DMS 273 (cell line): ENCODE data around the gene NT5DC1.

Experiments used
- DNase-seq: peaks from one replicate; lab custom pipeline; 2025; ENCODE audit not compliant: unreplicated experiment; lab: John Stamatoyannopoulos, UW

NT5DC1 gene

GRCh38 chr6:116100419-116101301 is at the start of gene NT5DC1:
TSS of gene NT5DC1 (plus strand) at chr6:116100853. CDS start at chr6:116100931, 78 bp downstream.
- DNase-seq = peak; percentile 96

- no peak for DNase-seq
Observed at GRCh38 chr6:116051244-116051643, 49.4 kb upstream of the NT5DC1 start.

DNA sequence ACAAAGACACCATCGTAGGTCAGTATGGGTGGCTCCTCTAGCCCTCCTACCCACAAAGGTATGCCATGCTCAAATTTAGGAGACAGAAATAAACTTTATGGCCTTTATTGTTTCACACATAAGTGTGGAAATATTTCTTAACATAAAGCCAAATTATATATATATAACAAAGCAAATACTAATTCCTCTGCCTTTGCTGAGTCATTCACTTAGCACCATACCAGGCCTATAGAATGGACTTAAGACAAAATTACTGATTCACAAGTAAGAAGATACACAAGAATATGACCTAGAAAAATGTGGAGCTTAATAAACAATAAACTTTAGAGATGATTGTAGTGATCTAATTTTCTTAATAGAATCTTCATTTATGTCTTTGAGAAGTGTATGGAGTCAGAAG is 45.1 kb upstream of the NT5DC1 start:
- no peak for DNase-seq

- DNase-seq = no peak
Observed at GRCh38 chr6:116057766-116058165, 42.9 kb upstream of the NT5DC1 start.

- no peak for DNase-seq
Observed at GRCh38 chr6:116059713-116060571, 40.7 kb upstream of the NT5DC1 start.

- DNase-seq = peak; percentile 19
Observed at GRCh38 chr6:116060572-116061283, 39.9 kb upstream of the NT5DC1 start, which contains the start of gene FRK. TSS of gene FRK (minus strand) at chr6:116060891. CDS start at chr6:116060311, 580 bp downstream.

- no peak for DNase-seq
Observed at GRCh38 chr6:116062496-116062895, 38.2 kb upstream of the NT5DC1 start.

GRCh38 chr6:116064666-116065065 is 36.0 kb upstream of the NT5DC1 start:
- no peak for DNase-seq

- peak; percentile 6 for DNase-seq
Observed at GRCh38 chr6:116066789-116067188, 33.9 kb upstream of the NT5DC1 start.

- no peak for DNase-seq
Observed at GRCh38 chr6:116070101-116070500, 30.6 kb upstream of the NT5DC1 start.

DNA sequence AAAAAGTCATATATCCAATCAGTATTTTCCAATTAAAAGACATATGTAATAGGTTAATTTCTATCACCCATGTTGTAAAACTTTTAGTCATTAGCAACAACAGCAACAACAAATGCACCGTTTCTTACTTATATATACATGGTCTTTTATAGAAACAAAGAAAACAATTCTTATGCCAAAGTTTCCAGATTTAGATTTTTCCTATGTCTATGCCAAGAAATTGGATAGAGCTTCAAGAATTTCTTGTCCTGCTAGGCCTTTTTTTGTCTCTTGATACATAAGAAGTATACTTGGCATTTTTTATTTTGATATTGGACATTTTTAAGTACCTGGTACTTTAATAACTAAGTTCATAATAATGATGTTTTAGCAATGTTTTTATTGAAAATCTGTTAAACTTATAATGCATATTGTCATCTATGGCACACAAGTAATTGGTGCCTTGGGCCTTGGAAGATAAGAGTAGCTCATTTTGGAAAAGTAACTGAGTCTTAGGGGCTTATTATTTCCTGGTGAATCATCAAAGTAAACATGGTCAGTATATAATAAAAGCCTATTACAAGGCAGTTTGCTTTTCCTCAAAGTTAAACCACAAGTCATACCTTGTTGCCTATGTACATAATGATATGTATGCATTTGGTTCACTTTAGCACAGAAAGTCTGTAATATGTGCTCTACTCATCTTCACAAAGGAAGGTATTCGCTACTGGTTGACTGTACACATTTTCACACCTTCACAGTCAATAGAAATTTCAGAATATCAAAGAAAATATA is 29.9 kb upstream of the NT5DC1 start:
- no peak for DNase-seq

- no peak for DNase-seq
Observed at GRCh38 chr6:116072368-116072767, 28.3 kb upstream of the NT5DC1 start.

- DNase-seq = no peak
Observed at GRCh38 chr6:116073765-116074440, 26.8 kb upstream of the NT5DC1 start.

DNA sequence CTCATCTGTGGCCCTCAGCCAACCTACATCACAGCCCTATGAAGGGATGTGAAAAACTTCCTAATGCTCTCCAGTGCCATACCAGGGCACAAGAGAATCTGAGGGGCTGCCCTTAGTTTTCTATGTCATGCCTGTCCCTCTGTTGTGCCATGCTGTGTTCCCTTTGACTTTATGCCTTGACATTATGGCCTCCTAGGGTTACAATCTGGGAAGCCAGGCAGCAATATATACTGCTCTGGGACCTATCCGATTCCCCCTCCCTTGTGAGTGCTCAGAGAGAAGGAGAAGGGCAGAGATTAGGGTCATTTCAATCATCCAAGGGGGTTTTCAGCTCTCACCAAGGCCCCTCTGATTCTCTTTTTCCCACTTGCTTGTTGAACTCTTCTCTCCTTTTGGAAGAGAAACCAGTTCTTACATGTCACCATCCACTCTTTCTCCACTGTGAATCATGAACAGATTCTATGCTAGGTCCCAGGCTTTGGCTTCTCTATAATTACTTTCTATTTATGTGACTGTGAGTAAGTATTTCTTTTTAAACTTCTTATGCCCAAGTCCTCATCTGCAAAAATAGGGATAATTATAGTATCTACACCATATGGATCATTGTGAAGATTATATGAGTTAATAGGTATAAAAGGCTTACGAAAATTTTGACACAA is 25.8 kb upstream of the NT5DC1 start:
- no peak for DNase-seq

GRCh38 chr6:116078522-116078921 is 22.1 kb upstream of the NT5DC1 start:
- DNase-seq = no peak

DNA sequence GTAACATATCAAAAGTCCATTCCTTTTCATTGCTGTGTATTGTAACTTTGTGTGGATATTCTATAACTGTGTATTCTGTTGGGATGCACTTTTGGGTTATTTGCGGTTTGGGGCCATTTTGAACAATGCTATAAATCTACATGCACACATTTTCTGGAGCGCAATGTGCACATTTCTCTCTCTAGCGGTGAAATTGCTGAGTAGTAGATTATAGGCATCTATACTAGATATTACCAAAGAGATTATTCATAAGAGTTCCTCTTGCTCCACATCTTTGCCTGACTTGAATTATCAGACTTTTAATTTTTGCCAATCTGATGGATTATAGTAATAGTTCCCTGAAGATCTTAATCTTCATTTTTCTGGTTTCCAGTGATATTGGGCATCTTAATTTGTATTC is 21.7 kb upstream of the NT5DC1 start:
- no peak for DNase-seq

DNA sequence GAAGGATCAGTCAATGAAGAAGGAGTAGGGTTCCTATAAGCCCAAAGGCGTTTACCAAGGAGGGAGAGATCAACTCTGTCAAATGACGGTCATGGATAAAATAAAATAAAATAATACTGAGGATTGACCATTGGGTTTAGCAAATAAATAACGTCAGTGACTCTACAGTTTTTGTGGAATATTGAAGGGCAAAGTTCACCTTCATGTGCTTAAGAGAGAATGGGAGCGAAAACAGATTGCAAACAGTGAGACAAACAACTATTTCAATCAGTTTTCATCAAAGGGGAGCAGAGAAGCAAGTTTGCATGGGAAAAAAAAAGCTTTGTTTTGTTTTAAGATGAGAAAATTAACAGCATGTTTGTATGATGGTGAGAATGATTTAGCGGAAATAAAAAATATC is 17.6 kb upstream of the NT5DC1 start:
- DNase-seq = no peak

DNA sequence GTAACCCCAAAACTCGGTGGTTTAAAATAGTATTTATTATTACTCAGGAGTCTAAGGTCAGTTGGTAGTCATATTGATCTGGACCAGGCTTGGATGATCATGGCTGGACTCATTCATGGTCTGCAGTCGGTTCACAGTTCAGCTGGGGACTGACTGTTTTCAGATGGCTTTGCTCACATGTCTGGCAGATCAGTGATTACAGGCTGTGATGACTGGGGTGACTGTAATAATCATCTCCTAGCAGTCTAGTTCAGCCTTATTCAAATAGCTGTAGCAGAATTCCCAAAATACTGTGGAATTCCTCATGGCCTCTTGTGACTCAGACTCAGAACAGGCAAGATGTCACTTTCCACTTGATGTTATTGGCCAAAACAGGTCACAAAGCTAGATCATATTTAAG is 16.4 kb upstream of the NT5DC1 start:
- DNase-seq = no peak

GRCh38 chr6:116087437-116088027 is 13.1 kb upstream of the NT5DC1 start:
- DNase-seq = peak; percentile 63
